ENCODE measurements around the gene TRIM7.

GRCh38 chr5:181173027-181173419 lies 32.0 kb downstream of the TRIM7 start:
- TF ChIP-seq CTCF (conservative IDR thresholded peaks at IDR 0.05; ENCODE audit: low read depth, low read length) (no peak), MAZ (IDR thresholded peaks at IDR 0.05; ENCODE audit: borderline replicate concordance, low read depth, low read length) (no peak), CEBPB (IDR thresholded peaks at IDR 0.05; ENCODE audit: low read depth, low read length) (no peak), POLR2A (IDR thresholded peaks at IDR 0.05; ENCODE audit: low read depth, low read length) (no peak), MAFK (IDR thresholded peaks at IDR 0.05; ENCODE audit: low read depth, low read length) (no peak), NFE2L2 (IDR thresholded peaks at IDR 0.05; ENCODE audit: low read depth, low read length) (no peak), MXI1 (IDR thresholded peaks at IDR 0.05; ENCODE audit: borderline replicate concordance, low read depth, low read length) (no peak), RCOR1 (IDR thresholded peaks at IDR 0.05; ENCODE audit: insufficient replicate concordance, low read length) (no peak), BHLHE40 (IDR thresholded peaks at IDR 0.05; ENCODE audit: low read depth, low read length) (no peak), ELK1 (IDR thresholded peaks at IDR 0.05; ENCODE audit: borderline replicate concordance, low read depth, low read length) (no peak), RAD21 (IDR thresholded peaks at IDR 0.05; ENCODE audit: low read length) (no peak), USF2 (IDR thresholded peaks at IDR 0.05; ENCODE audit: low read depth, low read length) (no peak), RFX5 (IDR thresholded peaks at IDR 0.05; ENCODE audit: low read depth, low read length) (no peak)

Measured in IMR-90 (cell line).